Activated T-cell treated with anti-CD3 and anti-CD28 coated beads for 4 hours (primary cell): Measurements from ENCODE around the gene ABCG1.
A peak's percentile ranks its signal among the peaks of the same experiment; 100 is the strongest.

Experiments used
- DNase-seq: peaks from one replicate; pipeline ENCODE4 v3.0.0-alpha.2; 2020

Gene ABCG1

DNA sequence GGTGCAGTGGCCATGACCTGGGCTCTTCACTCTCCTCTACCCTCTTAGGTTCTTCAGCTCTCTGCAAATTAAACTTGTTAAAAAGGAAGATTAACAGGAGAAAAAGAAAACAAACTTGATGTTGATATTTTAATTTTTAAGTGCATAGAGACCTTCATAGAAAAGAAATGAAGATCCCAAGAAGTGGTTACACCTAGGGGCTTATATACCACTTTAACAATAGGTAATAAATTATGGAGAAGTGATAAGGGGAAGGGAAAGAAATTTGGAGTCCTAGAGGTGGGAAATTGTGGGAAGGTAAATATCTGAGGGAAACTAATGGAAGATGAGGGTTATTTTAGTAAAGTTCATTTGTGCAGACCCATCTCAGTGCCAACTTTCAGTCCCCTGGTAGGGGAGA is 112.7 kb downstream of the ABCG1 start:
- no peak for DNase-seq

DNA sequence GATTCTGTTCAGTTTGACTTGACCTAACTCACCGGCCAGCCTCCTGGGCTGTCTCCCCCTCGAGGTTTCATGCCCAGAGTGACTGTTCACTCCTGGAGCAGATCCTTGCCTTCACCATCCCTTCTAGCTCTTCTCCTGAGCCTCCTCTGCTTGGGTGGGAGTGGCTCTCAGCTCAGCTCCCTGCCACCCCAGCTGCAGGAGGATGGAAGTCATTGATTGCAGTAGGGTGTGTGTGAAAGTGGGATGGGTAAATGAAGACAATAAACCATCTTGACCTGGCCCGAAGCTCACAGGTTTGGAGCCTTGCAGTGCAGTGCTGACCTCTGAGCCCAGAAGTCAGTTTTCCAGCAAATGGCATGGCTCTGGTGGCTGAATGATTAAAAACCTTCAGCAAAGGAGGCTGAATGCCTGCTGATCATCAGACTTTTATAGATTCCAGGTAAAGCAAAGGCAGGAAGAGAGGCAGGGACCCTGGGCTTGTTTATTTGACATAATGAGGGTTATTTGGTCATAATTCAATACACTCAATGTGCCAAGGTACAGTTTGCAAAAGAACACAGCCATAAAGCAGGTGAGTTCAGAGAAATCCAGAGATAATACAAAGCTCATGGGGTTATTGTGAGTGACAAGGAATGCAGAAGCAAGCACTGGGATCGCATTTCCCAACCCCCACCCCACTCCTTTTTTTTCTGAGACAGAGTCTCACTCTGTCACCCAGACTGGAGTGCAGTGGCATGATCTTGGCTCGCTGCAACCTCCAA is 113.8 kb downstream of the ABCG1 start:
- no peak for DNase-seq

DNA sequence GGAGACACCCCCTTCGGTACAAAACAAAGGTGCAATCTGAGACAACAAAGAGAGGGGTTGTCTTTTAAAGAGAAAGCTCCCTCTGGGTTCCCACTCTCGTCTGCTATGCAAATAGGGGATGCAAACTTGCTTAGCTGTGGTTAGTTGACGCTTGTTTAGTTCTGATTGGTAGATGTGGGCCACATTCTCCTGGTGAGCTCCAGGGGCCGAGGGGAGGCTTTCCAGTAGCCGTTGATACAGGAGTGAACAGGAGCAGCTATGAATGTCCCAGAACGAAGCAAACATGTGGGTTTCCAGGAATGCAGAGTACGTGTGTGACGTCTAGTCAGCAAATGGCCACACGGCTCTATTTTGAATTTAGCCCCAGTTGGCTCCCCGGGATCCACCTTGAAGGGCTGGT is 117.1 kb downstream of the ABCG1 start:
- no peak for DNase-seq

DNA sequence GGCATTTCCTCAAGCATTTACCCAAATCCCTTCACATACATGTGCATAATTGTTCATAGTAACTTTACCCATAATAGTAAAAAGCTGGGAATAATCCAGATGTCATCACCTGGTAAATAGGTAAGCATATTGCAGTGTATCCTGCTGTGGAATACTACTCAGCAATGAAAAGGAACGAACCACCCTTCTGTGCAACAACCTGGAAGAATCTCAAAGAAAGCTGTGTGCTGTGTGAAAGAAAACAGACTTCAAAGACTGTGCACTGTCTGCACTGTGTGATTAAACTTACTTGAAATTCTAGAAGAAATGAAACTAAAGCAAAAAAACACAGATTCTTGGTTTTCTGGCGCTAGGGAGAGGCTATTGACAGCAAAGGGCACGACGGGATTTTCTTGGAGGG is 118.3 kb downstream of the ABCG1 start:
- DNase-seq: no peak

DNA sequence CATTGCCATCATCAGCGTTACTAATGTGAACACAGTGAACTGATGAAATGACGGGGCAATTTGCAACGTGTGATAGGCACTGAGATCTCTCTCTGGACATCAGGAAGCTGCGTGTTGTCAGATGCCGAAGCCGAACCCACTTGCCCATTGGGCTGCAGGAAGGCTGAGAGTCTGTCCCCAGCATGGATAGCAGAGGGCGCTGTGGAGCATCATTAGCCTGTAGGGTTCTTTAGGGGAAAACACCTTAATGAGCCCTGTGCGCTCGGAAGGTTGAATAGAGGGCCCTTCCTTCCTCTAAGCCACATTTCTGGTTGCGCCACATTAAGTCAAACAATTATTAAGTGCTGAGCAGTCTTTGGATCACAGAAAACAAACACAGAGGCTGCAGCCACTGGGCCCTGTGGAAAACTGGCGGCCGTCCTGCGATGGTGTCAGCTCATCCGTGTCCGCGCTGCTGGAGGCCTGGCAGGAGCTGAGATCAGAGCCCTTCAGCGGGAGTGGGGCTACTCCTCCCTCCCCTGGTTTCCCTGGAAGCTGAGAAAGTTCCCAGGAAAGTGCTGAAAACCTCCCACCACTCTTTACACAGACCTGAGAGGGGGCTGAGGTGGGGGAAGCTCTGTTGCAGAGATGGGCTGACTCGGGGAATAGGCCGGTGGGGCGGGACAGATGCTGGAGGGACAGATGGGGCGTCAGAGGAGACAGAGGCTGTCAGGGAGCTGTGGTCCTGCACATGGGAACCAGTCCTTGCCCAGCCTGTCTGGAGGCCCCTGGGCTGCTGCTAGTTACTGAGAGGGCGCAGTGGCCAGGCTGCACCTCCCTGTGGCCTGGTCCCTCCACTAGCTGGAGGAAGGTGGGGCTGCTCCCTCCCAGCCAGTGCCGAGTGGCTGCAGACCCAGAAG is 119.1 kb downstream of the ABCG1 start:
- peak; percentile 84 for DNase-seq

DNA sequence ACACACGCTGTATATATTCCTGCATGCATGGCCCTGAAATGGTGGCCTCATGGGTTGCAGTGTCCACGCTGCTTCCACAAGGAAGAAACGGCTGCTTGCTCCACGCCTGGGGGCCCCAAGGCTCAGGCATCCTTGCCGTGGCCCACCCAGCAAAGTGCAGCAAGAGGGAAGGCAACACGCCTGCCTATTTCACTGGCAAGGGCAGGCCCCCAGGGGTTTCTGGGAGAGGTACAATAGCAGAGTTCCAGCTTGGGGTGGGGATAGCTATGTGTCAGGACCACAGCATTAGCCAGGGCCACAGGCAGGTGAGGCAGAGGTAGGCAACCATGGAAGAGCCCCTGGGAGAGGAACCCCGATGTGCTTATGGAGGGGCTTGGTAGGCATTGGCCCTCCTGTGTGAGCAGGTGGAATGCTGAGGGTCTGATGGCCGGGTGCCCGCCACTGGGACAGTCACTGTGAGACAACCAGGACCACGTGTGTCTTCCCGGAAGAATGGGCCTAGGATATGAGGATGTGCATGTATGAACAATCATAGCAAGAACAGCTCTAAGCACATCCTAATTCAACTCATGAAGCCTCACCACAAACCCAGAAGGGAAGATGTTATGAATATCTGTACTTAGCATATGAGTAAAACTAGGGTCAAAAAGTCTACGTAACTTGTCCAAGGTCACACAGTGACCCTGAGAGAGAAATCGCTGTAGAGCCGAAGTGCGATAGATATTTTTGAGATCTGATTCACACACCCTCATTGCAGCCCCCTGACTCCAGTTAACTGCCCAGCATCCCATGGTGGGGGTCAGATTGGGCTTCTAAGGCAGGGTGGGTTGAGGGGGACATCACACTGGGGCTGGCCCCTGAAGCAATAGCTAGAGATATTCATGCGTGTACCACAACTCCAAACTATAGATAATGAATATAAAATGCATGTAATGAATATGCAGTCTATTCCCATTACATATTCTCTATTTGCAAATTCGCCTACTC is 120.1 kb downstream of the ABCG1 start:
- DNase-seq: no peak

DNA sequence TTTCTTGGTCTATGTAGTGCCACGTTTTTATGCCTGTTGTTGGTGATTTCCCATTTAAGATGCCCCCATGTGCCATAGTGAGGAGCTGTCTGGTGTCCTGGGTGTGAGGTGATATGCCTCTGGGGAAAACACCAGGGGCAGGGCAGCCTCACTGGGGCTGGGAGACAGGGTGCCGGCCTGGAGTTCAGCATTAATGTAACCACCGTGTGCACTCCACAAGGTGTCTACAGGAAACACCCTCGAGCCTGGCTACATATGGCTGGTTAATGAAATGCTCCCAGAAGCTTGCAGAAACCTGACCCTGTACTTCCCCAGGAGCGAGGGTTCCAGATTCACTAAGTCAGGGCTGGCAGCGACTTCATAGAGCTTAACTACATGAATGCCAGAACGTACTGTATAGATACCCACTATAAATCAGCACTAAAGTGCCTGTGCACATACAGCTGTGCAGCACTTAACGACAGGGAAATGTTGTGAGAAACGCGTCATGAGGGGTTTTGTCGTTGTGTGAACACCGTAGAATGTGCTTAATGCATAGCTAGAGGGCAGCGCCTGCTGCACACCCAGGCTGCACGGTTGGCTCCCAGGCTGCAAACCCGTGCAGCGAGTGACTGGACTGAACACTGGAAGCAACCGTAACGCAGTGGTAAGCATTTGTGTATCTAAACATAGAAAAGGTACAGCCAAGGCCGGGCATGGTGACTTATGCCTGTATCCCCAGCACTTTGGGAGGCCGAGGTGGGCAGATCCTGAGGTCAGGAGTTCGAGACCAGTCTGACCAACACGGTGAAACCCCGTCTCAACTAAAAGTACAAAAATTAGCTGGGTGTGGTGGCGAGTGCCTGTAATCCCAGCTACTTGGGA is 121.5 kb downstream of the ABCG1 start:
- no peak for DNase-seq

DNA sequence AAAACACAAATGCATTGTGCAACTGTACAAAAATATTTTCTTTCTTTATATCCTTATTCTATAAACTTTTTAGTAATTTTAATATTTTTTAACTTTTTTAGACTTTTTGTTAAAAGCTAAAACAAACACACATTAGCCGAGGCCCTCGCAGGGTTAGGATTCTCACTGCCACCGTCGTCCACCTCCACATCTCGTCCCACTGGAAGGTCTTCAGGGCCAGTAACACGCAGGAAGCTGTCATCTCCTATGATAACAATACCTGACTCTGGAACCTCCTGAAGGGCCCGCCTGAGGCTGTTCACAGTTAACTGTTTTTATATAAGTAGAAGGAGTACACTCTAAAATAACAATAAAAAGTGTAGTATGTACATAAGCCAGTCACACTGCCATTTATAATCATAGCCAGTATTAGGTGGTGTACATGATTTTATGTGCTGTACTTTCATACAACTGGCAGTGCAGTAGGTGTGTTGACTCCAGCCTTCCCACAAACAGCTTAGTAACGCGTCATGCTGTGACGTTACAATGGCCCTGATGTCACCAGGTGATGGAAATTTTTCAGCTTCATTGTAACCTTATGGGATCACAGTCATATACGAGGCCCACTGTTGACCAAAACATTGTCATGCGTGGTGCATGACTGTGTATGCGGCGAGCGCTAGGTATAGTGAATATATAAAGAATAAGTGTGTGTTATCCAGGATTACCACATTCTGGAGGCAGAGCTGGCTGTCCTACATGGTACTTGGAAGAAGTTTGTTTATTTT is 123.0 kb downstream of the ABCG1 start:
- DNase-seq: no peak

DNA sequence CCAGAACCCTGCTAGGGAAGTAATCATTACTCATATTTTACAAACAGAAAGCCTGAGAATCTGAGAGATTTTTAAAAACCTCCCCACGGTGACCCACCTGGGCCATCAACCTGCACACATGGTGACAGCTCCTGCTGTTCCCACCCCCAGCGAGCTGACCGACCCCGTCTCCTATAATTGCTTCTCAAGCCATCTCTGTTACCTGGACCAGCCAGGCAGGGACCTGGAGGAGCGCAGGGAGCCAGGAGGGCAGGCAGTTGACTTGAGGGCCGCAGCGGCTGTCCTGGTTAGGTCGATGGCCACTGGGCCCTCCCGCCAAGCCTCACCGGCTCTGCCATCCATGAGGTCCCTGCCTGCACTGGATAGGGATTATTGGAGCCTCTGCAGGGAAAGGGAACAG is 124.2 kb downstream of the ABCG1 start:
- DNase-seq: no peak

DNA sequence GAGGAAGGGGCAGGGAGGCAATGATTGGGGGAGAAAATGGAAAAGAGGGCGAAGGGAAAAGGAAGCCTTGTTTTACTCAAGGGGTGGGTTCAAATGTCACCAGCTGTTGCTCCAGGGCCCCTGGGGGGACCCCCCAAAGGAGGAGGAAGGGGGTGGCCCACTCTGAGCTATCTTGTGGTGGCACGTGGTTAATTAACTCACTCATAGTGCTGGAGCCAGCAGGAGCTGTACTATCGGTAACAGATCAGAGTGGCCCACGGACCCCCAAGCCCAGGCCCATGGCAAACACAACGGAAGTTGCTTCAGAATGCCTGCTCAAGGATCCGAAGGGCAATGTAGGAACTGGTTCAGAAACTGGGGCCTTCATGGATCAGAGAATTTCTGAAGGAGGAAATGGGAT is 124.6 kb downstream of the ABCG1 start:
- DNase-seq: no peak

DNA sequence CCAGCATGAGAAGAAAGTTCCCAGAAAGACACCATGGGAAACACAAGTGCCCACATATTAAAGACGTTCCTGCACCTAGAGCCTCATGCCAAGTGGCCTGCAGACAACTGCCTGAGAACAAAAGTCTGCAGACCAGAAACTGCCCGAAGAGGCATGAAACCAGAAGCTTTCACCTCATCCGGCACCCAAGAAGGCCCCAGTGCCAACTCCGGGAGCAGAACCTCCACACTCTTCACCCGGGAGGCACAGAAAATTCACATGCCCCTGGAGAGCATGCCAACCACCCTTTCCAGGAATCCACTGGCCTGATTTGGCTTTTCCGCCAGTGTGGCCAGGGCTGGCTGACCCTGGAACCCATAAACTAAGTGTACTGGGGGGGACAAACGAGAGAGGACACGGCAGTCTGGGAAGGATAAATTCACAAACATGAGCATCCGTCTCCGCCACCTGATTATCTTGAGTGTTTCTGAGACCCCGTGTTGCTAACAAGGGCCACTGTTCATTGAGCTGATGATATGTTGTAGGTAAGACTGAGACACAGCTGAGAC is 125.1 kb downstream of the ABCG1 start:
- no peak for DNase-seq

DNA sequence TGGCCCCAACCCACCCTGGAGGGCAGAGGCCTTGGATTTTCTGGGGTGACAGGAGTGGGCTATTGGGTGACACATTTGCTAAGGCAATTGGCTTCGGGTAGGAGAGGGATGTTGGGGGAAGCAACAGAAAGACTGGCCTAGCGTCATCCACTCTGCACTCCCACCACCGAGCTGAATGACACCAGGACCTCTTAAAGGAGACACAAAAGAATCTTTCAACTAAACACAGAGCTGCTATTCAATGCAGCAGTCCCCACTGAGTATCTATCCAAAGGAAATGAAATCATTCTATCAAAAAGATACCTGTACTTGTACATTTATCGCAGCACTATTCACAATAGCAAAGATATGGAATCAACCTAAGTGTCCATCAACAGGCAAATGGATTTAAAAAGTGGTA is 125.7 kb downstream of the ABCG1 start:
- DNase-seq: no peak

DNA sequence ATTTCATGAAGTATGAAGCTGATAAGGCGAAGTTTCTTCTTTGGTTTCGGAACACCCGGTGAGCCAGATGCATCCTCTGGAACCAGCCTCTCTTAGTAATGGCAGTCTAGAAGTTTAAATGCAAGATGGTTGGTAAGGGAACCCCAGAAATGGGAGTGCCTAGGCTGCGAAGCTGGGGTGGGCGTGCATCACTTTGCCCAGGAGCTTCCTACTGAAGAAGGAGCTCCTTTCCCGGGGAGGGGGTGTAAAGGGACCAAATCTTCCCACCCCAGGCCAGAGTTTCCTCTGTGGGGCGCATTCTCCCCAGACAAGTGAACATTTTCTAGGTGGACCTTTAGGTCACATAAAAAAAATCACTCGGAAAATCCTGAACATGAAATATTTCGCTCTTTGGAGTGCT is 127.5 kb downstream of the ABCG1 start:
- no peak for DNase-seq
